CD4-positive, alpha-beta T cell treated with Interleukin-4 for 1 hour (primary cell): ENCODE measurements around the gene SWT1.
A peak's percentile ranks its signal among the peaks of the same experiment; 100 is the strongest.
"Not testable (repeated sequence)": the region's sequence is repeated elsewhere in the genome, so short reads cannot be mapped to it uniquely, and the experiment has no call there.

Source experiments
- DNase-seq, 2 donors: peaks; one replicate each; pipeline ENCODE4 v3.0.0-alpha.2; 2020 to 2022

Gene SWT1

GRCh38 chr1:185170291-185170848, 13.4 kb downstream of the SWT1 start:
- DNase-seq = peak; percentile 49 to 67

- no peak for DNase-seq
Observed at GRCh38 chr1:185193756-185194155, 36.8 kb downstream of the SWT1 start.

- DNase-seq = not testable (repeated sequence)
Observed at GRCh38 chr1:185198712-185199111, 41.7 kb downstream of the SWT1 start.

DNA sequence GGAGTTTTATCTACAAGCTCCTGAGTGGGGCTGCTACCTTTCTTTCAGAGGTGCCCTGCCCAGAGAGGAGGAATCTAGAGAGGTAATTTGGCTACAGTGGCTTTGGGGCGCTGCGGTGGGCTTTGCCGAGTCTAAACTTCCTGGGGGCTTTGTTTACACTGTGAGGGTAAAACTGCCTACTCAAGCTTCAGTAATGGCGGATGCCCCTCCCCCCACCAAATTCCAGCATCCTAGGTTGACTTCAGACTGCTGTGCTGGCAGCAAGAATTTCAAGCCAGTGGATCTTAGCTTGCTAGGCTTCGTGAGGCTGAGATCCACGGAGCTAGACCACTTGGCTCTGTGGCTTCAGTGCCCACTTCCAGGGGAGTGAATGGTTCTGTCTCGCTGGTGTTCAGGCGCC, 43.9 kb downstream of the SWT1 start:
- no peak for DNase-seq

DNA sequence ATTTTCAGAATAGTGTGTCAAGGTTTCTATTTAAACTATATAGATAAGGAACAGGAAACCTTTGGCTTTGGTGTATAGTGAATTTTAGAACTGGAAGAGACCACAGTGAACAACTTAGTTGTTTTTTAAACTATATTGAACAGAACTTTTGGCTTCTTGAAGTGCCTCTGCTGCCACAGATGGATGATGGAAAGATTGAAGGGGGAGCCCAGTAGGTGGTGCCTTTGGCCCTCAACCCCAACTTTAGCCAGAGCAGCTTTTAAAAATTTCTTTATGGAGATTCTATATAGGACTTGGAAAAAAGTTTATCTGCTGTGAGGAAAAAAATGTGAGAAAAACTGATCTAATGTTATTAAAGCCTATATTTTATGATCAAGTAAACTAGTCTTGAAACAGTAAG, 50.2 kb downstream of the SWT1 start:
- no peak for DNase-seq

DNA sequence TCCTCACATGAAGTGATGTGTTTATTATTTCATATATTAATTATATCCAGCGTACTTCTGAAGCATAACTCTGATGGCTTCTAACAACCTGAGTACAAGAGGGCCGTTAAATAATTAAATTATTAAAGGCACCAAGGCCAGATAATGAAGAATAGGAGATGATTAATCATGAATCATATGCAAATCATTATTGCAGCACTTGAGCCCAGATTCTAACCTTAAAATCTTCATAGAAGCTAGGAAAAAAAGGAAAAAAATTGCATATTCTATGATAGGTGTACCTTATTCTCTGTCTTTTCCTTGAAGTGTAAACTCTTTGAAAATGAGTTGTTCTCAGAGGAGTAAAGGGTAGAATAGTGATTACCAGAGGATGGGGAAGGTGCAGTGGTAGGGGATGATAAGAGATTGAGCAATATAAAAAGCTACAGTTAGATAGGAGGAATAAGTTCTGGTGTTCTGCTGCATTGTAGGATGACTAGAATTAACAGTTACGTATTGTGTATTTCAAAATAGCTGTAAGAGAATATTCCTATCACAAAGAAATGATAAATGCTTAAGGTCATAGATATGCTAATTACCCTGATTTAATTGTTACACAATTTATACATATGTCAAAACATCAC, 51.1 kb downstream of the SWT1 start:
- DNase-seq = no peak

DNA sequence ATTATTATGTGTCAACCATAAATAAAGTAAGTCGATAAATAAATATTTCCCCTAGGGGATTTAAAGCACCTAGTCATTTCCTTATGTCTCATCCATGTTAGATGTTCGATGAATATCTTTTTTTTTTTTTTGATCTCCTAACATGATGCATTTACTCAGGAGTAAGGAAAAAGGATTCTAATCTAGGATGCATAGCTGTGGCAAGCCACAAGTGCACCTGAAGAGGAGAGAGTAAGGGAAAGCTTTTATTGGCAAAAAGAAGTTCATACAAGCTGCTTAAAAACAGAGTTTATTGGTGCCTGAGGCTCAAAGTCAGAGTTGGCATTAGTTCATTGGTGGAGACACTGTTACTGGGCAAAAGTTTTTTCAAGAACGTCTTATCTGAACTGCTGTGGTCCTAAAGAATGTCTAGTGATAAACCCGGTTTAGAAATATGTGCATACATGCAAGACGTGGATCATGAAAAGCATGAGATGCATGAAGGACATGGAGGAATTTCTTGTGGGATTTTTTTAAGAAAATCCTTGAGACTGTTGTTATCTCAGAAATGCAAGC, 51.7 kb downstream of the SWT1 start:
- DNase-seq = no peak

GRCh38 chr1:185209357-185209756, 52.4 kb downstream of the SWT1 start:
- not testable (repeated sequence) for DNase-seq

DNA sequence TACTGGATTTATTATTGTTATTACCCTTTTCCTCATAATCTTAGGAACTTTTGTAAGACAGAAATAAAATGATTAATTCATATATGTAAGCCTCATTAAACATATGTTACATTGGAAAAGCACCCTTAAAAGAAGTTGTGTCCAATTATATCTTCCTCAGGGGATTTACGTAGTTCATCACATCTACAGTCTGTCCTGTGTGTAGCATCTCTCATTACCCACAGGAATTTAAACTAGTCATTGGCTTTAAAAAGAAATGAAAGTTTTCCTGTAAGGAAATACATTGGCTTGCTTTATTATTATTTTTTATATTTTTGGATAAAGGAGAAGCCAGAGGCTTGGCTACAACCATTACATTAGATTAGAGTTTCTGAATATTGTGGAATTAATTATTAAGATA, 56.1 kb downstream of the SWT1 start:
- no peak for DNase-seq

DNA sequence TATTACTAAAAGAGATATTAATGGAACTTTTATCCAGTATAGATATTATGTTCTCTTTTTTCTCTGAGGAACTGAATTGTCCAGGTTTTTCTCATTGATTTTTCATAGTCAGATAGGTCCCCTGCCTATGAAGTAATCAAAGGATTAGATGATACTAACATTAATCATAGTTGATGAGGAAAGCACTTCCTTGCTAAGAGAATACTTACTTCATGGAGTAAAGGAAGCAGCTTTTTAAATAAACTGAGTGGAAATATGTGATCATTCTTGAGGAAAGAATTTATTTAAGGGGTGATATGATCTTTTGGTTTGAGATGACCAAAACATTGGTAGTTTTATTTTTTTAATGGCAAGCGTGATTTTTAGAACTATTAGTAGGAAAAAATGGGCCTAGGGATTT, 58.9 kb downstream of the SWT1 start:
- no peak for DNase-seq

GRCh38 chr1:185224132-185224531, 67.2 kb downstream of the SWT1 start:
- no peak for DNase-seq

GRCh38 chr1:185227161-185227560, 70.2 kb downstream of the SWT1 start:
- no peak for DNase-seq

- DNase-seq = no peak
Observed at GRCh38 chr1:185228979-185229378, 72.0 kb downstream of the SWT1 start.

- DNase-seq = no peak
Observed at GRCh38 chr1:185229981-185230380, 73.0 kb downstream of the SWT1 start.

DNA sequence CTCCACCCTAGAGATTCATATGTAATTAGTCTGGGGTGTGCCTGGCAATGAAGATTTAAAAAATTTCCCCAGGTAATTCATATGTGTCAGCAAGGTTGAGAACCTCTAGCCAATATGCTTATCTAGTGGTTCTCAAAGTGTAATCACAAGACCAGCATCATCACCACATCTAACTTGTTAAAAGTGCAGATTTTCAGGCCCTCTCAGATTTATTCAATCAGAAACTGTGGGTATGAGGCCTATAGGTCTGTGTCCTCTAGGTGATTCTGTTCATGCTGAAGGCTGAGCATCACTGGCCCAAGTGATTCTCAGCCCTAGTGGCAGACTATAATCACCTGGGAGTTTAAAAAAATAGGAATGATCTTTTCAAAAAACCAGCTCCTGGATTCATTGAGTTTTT, 75.9 kb downstream of the SWT1 start:
- DNase-seq = no peak

- not testable (repeated sequence) for DNase-seq
Observed at GRCh38 chr1:185234183-185234582, 77.2 kb downstream of the SWT1 start.

- DNase-seq = not testable (repeated sequence)
Observed at GRCh38 chr1:185237176-185237575, 80.2 kb downstream of the SWT1 start.

DNA sequence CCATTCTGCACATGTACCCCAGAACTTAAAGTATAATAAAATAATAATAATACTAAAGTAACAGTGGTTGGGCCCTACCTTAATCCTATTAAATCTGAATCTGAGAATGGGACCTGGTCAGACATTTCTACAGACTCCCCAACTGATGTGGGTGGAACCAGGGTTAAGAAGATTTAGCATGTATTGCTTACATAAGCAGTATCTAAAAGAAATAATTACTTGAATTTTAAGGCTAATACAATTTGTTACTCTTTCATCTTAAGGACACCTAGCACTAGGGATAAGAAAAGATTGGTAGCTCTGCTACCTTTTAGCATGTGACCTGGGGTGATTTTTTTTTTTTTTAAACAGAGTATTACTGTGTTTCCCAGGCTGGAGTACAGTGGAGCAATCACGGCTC, 80.7 kb downstream of the SWT1 start:
- no peak for DNase-seq

DNA sequence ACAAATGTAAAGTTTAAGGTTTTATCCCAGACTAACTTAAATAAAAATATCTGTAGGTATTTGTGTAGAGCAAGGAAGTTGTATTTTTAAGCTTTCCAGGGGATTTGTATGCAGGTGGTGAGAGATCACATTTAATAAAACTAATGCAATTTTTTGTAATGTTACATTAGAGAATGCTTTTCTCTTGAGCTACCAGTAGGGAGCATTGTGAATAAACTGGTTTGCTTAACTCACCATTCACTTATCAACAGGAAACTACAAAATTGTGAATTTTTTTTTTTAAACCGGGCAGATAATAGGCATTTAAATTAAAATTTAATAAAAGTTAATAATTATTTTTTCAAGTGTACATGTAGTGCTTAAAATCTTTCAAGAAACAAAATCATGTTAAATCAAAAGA, 81.5 kb downstream of the SWT1 start:
- peak in 1 of 2 donors; percentile 45 for DNase-seq

GRCh38 chr1:185239861-185240260, 82.9 kb downstream of the SWT1 start:
- DNase-seq = no peak

DNA sequence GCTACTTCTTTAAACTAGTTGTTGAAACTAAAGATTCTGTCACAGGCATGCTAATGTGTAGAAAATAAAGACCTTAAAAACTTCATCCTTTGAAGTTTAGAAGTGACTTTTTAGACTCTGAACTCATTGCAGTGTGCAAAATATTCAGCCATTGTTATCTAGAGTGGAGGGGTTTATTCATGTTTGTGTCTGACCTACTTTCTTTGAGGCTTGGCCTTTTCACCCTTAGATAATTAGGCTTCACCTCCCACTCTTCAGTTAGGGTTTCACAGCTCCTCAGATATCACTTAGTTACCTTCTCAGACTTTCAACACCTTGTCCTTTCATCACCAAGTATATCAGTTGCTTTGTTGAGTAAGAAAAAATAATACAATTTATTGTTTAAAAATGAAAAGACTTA, 84.2 kb downstream of the SWT1 start:
- DNase-seq = peak in 1 of 2 donors; percentile 11

DNA sequence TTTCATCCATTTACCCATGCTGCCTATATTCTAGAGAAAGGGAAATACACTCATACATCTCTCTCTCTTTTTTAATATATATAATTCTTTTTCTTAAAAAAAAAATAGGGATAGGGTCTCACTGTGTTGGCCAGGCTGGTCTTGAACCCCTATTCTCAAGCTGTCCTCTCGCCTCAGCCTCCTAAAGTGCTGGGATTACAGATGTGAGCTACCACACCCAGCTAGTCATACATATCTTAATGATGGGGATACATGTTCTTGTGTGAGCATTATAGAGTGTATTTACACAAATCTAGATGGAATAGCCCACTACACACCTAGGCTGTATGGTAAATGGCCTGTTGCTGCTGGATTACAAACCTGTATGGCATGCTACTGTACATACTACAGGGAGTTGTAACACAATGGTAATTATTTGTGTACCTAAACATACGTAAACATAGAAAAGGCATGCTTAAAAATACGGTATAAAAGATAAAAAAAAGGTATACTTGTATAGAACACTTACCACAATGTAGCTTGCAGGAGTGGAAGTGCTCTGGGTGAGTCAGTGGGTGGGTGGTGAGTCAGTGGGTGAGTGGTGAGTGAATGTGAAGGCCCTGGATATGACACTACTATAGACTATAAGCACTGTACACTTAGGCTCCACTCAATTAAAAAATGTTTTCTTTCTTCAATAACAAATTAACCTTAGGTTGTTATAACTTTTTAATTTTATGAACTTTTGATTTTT, 87.2 kb downstream of the SWT1 start:
- DNase-seq = peak in 1 of 2 donors; percentile 12

DNA sequence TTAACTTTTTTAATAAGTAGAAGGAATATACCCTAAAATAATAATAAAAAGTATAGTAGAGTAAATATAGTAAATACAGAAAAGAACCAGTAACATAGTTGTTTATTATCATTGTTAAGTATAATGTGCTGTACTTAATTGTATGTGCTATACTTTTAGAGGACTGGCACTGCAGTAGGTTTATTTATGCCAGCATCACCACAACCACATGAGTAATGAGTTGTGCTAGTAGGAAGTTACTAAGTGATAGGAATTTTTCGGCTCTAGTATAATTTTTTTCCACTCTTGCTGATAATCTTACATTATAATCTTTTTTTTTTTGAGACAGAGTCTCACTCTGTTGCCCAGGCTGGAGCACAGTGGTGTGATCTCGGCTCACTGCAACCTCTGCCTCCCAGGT, 88.5 kb downstream of the SWT1 start:
- DNase-seq = no peak

- no peak for DNase-seq
Observed at GRCh38 chr1:185249563-185249962, 92.6 kb downstream of the SWT1 start.
